Mesothelial cell of epicardium (in vitro differentiated cells): ENCODE results near the gene CRACDL. TPM values are rescaled to one million over a fixed set of nuclear protein-coding genes. Genes with fewer than 3 reads are reported as not detected.
A peak's percentile ranks its signal among the peaks of the same experiment; 100 is the strongest.

Source experiments
- DNase-seq, 2 experiments: peaks; one replicate each; pipeline ENCODE4 v3.0.0; 2021; ENCODE audit warnings: low spot score in 2 of 2; ENCODE audit not compliant: unreplicated experiment in 2 of 2
- H3K27ac Mint-ChIP-seq: 2 replicates; pipeline ENCODE4 v1.8.0; 2021; ENCODE audit warnings: mixed read lengths
- H3K27me3 Mint-ChIP-seq: 2 replicates; pipeline ENCODE4 v1.8.0; 2021; ENCODE audit warnings: low read depth, mixed read lengths
- H3K36me3 Mint-ChIP-seq: 2 replicates; pipeline ENCODE4 v1.8.0; 2021; ENCODE audit warnings: mixed read lengths
- H3K4me1 Mint-ChIP-seq: 2 replicates; pipeline ENCODE4 v1.8.0; 2021; ENCODE audit warnings: mixed read lengths
- H3K4me3 Mint-ChIP-seq: 2 replicates; pipeline ENCODE4 v1.8.0; 2021; ENCODE audit warnings: mild to moderate bottlenecking, moderate library complexity, mixed read lengths
- H3K9me3 Mint-ChIP-seq: 2 replicates; pipeline ENCODE4 v1.8.0; 2021; ENCODE audit warnings: mixed read lengths
- total RNA-seq: library from RNA; stranded (reverse); gene quantifications from 3 replicates; pipeline ENCODE4 v1.2.1, GENCODE V29; 2021
- TF ChIP-seq, protein P1 (sequence below): fragments of 200-600 bp; sonication (generic); IDR thresholded peaks from one replicate; pipeline ENCODE4 v1.5.0; 2021; ENCODE audit warnings: antibody characterized with exemption; ENCODE audit not compliant: unreplicated experiment

Gene CRACDL
- total RNA-seq, 1 donor from 2014 or later, result 1.7 TPM

DNA sequence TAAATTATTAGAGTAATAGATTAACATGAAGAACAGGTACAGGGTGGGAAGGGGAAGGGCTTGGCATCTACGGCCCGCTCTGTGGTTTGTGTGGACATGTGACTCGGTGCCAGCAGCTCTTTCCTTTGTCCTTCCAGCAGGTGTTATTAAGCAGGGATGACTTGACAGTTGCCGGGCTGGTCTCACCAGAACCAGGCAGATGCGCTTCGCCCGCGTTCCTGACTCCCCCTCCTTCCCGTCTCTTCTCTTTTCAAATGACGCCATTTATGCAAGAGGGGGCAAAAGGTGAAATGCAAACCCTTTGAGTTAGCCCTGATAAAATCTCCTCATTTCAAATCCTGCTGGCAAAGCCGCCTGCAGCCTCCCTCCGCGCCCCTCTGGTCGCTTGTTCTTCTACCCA lies 166.2 kb downstream of the CRACDL start:
- DNase-seq, result no peak
- TF ChIP-seq, protein P1, sequence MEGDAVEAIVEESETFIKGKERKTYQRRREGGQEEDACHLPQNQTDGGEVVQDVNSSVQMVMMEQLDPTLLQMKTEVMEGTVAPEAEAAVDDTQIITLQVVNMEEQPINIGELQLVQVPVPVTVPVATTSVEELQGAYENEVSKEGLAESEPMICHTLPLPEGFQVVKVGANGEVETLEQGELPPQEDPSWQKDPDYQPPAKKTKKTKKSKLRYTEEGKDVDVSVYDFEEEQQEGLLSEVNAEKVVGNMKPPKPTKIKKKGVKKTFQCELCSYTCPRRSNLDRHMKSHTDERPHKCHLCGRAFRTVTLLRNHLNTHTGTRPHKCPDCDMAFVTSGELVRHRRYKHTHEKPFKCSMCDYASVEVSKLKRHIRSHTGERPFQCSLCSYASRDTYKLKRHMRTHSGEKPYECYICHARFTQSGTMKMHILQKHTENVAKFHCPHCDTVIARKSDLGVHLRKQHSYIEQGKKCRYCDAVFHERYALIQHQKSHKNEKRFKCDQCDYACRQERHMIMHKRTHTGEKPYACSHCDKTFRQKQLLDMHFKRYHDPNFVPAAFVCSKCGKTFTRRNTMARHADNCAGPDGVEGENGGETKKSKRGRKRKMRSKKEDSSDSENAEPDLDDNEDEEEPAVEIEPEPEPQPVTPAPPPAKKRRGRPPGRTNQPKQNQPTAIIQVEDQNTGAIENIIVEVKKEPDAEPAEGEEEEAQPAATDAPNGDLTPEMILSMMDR, result no peak
- Mint-ChIP-seq H3K36me3 (no peaks in the 10 kb centered on the region), H3K4me3 (peak overlapping the region; percentile 15), H3K27me3 (no peaks in the 10 kb centered on the region), H3K9me3 (no peaks in the 10 kb centered on the region), H3K27ac (no peak overlapping the region), H3K4me1 (peaks cover 39% of the 10 kb centered on the region)

DNA sequence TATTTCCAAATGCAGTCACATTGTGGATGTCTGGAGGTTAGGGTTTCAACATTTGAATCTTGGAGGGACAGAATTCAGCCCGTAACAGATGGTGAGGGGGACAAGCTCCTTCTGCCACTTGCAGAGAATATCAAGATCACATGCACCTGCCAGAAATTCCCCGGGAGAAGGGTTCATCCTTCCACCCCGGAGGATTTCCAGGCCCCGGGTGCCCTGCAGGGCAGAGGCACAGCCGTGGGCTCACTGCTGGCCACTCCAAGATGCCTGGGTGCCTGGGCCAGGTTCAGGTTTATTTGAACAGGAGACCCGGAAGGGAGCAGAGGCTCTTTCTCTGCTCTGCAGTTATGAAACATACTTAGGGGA lies 166.9 kb downstream of the CRACDL start:
- peaks cover 39% of the 10 kb centered on the region for H3K4me1 Mint-ChIP-seq
- no peak overlapping the region for H3K4me3 Mint-ChIP-seq
- TF ChIP-seq, protein P1, result no peak
- no peak for DNase-seq
- no peak overlapping the region for H3K27ac Mint-ChIP-seq
- no peaks in the 10 kb centered on the region for H3K27me3 Mint-ChIP-seq
- no peaks in the 10 kb centered on the region for H3K36me3 Mint-ChIP-seq
- no peaks in the 10 kb centered on the region for H3K9me3 Mint-ChIP-seq

DNA sequence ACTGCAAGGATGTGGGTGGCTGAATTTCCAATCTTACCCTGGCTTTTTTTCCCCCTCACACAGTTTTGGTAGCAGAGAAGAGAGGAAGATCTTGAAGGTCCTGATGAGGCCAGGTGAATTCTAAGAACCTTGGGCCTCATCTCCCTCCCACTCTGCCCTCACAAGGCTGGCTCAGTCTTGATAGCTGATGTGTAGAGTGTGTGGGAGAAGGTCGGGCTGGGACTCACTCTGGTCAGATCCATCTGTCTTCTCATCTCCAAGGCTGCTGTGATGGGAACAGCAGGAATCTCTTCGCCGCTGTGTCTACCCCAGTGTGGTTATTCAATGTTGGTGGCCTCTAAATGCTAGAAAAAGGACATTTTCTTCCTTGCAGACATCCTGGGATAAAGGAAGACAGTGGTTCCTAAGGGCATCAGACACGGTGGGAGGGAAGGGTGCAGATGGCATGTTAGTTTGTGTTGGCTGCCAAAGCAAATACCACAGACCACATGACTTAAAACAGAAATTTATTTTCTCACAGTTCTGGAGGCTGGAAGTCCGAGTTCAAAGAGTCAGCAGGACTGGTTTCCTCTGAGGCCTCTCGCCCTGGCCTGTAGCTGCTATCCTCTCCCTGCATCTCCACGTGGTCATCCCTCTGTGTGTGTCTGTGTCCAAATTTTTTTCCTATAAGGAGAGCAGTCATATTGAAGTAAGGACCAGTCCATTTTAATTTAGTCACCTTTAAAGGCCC lies 167.5 kb downstream of the CRACDL start:
- Mint-ChIP-seq H3K27ac (no peak overlapping the region), H3K27me3 (no peaks in the 10 kb centered on the region), H3K4me3 (no peak overlapping the region), H3K9me3 (no peaks in the 10 kb centered on the region), H3K4me1 (peaks cover 38% of the 10 kb centered on the region), H3K36me3 (no peaks in the 10 kb centered on the region)
- no peak for DNase-seq
- TF ChIP-seq, protein P1, result no peak

DNA sequence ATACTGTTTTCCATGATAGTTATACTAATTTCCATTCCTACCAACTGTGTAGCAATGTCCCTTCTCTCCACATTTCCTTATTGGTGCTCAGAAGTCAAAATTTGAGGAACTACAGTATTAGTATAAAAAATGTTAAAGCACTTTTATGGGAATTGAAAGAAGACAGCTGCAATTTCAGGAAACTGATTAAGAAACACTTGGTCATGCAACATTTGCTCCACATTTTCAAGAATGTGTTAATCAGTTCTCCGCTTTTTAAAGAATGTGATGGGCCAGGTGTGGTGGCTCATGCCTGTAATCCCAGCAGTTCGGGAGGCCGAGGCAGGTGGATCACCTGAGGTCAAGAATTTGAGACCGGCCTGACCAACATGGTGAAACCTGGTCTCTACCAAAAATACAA lies 171.5 kb downstream of the CRACDL start:
- H3K36me3 Mint-ChIP-seq, result no peaks in the 10 kb centered on the region
- H3K4me1 Mint-ChIP-seq, result peaks cover 11% of the 10 kb centered on the region
- no peaks in the 10 kb centered on the region for H3K9me3 Mint-ChIP-seq
- H3K27ac Mint-ChIP-seq, result no peak overlapping the region
- DNase-seq, result no peak
- H3K27me3 Mint-ChIP-seq, result peaks cover 8% of the 10 kb centered on the region
- TF ChIP-seq, protein P1, result no peak
- no peak overlapping the region for H3K4me3 Mint-ChIP-seq

DNA sequence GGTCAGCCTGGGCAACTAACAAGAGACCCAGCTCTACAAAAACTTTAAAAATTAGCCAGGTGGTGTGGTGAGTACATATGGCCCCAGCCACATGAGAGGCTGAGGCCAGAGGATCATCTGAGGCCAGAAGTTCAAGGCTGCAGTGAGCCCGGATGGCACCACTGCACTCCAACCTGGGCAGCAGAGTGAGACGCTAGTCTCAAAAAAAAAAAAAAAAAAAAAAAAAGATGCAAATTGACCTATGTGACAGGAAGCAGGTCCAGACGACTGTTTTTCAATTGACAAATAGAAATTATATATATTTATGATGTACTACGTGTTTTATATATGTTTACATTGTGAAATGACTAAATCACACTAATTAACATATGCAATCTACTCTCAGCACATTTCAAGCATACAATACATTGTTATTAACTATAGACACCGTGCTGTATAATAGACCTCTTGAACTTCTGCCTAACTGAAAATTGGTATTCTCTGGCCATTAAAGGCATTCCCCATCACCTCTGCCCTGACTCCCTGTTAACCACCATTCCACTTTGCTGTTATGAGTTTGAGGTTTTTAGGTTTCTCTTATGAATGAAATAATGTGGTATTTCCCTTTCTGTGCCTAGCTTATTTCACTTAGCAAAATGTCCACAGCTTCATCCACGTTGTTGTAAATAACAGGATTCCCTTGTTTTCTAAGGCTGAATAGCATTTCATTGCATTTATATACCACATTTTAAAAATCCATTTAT lies 172.6 kb downstream of the CRACDL start:
- no peak for DNase-seq
- no peaks in the 10 kb centered on the region for H3K36me3 Mint-ChIP-seq
- H3K27me3 Mint-ChIP-seq, result peaks cover 8% of the 10 kb centered on the region
- no peak overlapping the region for H3K4me3 Mint-ChIP-seq
- H3K9me3 Mint-ChIP-seq, result no peaks in the 10 kb centered on the region
- H3K27ac Mint-ChIP-seq, result no peak overlapping the region
- TF ChIP-seq, protein P1, result no peak
- H3K4me1 Mint-ChIP-seq, result peaks cover 2% of the 10 kb centered on the region
